Measurements from ENCODE around the gene SOCS6.

DNA sequence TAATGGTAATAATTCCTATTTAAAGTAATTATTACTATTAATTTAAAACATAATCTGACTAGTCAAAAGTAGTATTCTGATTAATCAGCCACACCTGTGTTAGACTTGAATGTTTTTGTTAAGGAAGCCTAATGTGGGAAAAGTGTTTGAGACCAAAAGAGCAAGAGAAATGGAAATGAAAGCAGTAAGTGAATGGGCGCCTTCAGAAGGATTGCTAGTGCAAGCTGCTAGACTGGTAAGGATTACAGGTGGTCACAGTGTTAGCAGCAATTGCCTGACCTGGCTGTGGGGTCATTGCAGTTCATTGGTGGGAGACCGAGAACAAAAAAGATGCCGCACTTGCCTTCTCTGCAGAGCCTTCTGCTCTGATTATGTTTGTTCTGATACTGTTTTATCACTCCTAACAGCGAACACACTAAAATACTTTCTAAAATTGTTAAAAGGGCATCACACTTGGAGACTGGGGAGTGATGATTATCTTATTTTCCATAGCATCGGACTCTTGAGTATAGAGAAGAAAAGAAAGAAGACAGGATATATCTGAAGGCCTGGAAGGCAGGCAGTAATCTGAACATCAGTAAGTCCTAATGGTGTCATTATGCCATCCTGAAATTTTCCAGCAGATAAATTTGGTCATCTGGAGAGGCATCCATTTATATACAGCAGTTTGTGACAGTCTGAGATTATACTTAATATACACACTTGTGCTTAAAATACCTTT lies 5.8 kb downstream of the SOCS6 start:
- no peak for TF ChIP-seq EZH2phosphoT487 (IDR thresholded peaks at IDR 0.05; ENCODE audit: insufficient read depth, low read depth)
- TF ChIP-seq EZH2 (IDR thresholded peaks at IDR 0.05; ENCODE audit: insufficient read depth, poor library complexity, severe bottlenecking), result no peak
